Activated naive CD4-positive, alpha-beta T cell treated with anti-CD3 and anti-CD28 coated beads, Interleukin-2, amount 50 U/mL, for 24 hours (primary cell): Measurements from ENCODE around the gene CETP.
A peak's percentile ranks its signal among the peaks of the same experiment; 100 is the strongest.
"Not testable (repeated sequence)": the region's sequence is repeated elsewhere in the genome, so short reads cannot be mapped to it uniquely, and the experiment has no call there.

ENCODE experiments used
- H3K27ac Mint-ChIP-seq: one replicate; pipeline ENCODE4 v1.8.0; 2021; ENCODE audit warnings: mild to moderate bottlenecking, mixed read lengths
- H3K27me3 Mint-ChIP-seq: one replicate; pipeline ENCODE4 v1.8.0; 2021; ENCODE audit warnings: mixed read lengths
- H3K36me3 Mint-ChIP-seq: one replicate; pipeline ENCODE4 v1.8.0; 2021; ENCODE audit warnings: mixed read lengths
- H3K4me1 Mint-ChIP-seq: one replicate; pipeline ENCODE4 v1.8.0; 2021; ENCODE audit warnings: mixed read lengths
- H3K4me3 Mint-ChIP-seq: one replicate; pipeline ENCODE4 v1.8.0; 2021; ENCODE audit warnings: mild to moderate bottlenecking, mixed read lengths
- H3K9me3 Mint-ChIP-seq: one replicate; pipeline ENCODE4 v1.8.0; 2021; ENCODE audit warnings: mixed read lengths

The CETP gene

DNA sequence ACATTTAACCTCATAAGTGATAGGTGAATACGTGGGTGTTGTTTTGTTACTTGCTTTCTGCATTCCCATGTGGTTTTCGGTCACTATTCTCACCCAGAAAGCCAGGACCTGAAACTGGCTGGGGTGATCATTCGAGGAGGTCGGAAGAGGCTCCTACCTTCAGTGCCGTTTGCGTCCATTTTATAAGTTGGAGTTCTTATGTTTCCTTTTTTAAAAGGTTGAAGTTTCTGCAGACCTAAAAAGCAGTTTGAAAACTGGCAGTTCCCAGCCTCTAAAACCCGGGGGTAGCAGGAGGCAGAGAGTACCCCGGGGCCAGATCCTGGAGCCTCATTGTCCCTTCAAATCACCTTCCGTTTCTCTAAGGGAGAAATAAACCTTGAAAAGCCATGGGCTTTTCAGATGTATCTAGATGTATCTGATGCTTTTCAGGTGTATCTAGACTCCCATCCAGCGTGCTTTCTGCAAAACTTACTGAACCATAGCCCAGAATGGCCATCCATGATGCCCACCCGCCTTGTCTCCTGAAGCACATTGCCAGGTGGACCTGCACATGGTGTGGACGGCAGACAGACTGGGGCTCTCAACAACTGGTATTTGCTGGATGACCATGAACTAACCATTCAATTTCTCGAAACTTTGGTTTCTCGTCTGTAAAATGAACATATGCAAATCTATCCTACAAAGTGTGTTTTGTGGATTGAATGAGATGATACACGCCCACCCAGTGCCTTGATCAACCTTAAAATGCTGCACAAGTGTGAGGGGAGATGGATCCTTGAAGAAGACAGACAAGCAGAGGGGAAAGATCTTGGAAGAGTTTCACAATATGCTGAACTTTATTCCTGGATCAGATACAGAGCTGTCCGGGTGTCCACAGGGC lies 28.9 kb downstream of the CETP start:
- peaks cover 30% of the 10 kb centered on the region for H3K36me3 Mint-ChIP-seq
- peaks cover 64% of the 10 kb centered on the region for H3K4me1 Mint-ChIP-seq
- H3K27ac Mint-ChIP-seq, result peak overlapping the region; percentile 99

DNA sequence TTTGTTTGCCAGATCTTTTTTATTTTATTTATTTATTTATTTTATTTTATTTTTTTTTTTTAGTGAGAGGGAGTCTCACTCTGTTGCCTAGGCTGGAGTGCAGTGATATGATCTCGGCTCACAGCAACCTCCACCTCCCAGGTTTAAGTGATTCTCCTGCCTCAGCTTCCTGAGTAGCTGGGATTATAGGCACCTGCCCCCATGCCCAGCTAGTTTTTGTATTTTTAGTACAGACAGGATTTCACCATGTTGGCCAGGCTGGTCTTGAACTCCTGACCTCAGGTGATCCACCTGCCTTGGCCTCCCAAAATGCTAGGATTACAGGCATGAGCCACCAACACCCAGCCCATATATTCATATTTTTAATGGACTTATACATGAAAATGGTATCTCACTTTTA lies 30.7 kb downstream of the CETP start:
- Mint-ChIP-seq H3K4me3 (peak overlapping the region; percentile 93), H3K4me1 (peaks cover 67% of the 10 kb centered on the region), H3K36me3 (peaks cover 29% of the 10 kb centered on the region)
- H3K27me3 Mint-ChIP-seq, H3K27ac Mint-ChIP-seq, H3K9me3 Mint-ChIP-seq: not testable (repeated sequence)

More for the DNA sequence above, 28.9 kb downstream of the CETP start:
- peak overlapping the region; percentile 93 for H3K4me3 Mint-ChIP-seq
- no peaks in the 10 kb centered on the region for H3K27me3 Mint-ChIP-seq
- H3K9me3 Mint-ChIP-seq, result no peaks in the 10 kb centered on the region

DNA sequence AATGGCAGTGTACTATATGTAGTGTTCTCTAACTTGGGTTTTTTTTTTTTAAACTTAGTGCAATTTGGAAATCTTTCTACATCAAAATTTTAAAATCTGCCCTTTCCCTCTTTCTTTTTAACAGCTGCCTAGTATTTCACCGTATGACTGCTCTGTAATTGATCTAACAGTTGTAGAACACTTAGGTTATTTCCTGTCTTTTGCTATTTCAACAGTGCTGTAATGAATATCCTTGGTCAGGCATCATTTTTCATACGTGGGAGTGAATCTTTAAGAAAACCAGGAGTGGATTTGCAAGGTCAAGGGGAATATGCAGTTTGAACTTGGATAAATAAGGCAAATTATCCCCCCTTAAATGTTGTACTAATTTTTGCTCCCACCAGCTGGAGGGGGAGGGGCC lies 31.5 kb downstream of the CETP start:
- Mint-ChIP-seq H3K27me3 (no peaks in the 10 kb centered on the region), H3K4me1 (peaks cover 67% of the 10 kb centered on the region), H3K36me3 (peaks cover 24% of the 10 kb centered on the region), H3K9me3 (no peaks in the 10 kb centered on the region), H3K27ac (peak overlapping the region; percentile 93), H3K4me3 (peak overlapping the region; percentile 85)

DNA sequence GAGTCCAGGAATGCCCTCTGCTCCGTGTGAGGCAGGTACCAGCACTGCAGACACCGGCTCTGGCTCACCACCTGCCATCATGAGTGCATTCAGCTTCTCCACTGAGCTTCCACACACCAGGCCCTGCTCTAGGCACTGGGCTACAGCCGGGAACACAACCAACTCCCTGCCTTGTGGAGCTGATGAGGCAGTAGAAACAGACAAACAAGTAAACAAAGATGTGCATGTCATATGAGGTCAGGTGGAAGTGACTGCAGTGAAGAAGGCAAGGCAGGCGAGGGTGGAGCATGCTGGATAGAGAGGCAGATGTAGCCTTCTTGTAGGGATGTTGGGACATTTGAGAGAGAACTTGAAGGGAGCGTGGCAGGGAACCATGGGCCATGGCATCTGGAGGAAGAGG lies 32.6 kb downstream of the CETP start:
- H3K9me3 Mint-ChIP-seq, result no peaks in the 10 kb centered on the region
- H3K27ac Mint-ChIP-seq, result peak overlapping the region; percentile 93
- H3K36me3 Mint-ChIP-seq, result peaks cover 25% of the 10 kb centered on the region
- H3K4me3 Mint-ChIP-seq, result peak overlapping the region; percentile 85
- H3K27me3 Mint-ChIP-seq, result no peaks in the 10 kb centered on the region
- peaks cover 75% of the 10 kb centered on the region for H3K4me1 Mint-ChIP-seq

DNA sequence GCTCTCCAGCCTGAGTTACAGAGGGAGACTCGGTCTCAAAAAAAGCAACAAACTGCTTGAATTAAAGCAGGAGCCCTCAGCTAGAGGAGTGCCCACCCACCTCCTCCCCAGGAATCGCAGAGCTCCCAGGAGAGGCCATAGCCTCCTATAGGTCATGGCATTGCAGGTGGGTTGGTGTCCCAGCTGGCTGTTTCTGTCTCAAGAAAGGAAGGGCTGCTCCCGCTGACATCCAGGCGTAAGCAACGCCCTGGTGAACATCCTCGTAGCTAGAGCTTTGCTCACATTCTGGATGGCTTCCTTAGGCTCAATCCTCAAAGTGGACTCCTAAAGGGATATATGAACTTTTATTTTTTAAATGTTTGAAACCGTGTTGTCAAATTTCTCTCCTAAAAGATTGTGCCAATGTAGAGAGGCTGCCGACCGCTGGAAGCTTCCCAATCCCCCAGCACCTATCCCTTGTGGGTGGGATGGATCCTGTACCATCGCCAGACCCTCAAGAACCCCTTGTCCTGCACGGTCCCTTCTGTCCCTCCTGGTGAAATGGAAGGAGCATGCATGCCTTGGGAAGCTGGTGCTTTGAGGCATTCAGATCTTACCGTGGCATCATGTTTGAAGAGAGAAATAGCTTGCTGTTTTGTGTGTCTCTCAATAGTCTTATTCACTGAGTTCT lies 33.5 kb downstream of the CETP start:
- Mint-ChIP-seq H3K27me3 (no peaks in the 10 kb centered on the region), H3K9me3 (no peaks in the 10 kb centered on the region), H3K4me3 (peak overlapping the region; percentile 66), H3K27ac (peak overlapping the region; percentile 84), H3K36me3 (peaks cover 26% of the 10 kb centered on the region), H3K4me1 (peaks cover 84% of the 10 kb centered on the region)

DNA sequence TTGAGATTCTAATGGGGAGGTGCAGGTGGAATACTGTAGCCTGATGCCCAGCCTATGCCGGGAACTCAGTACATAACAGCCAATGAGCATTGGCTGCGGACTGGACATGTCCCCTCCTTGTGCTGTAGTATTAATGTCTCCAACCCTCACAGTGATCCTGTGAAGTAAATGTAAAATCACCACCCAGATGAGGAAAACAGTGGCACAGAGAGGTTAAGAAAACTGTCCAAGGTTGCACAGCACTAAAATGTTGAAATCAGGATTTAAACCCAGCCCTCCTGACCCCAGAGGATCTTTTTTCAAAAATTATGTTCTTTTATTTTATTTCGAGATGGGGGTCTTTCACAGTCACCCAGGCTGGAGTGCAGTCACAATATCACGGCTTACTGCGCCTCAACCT lies 35.5 kb downstream of the CETP start:
- Mint-ChIP-seq H3K4me3 (peak overlapping the region; percentile 42), H3K9me3 (no peaks in the 10 kb centered on the region), H3K36me3 (peaks cover 24% of the 10 kb centered on the region), H3K27me3 (no peaks in the 10 kb centered on the region), H3K27ac (peak overlapping the region; percentile 53), H3K4me1 (peaks cover 91% of the 10 kb centered on the region)

DNA sequence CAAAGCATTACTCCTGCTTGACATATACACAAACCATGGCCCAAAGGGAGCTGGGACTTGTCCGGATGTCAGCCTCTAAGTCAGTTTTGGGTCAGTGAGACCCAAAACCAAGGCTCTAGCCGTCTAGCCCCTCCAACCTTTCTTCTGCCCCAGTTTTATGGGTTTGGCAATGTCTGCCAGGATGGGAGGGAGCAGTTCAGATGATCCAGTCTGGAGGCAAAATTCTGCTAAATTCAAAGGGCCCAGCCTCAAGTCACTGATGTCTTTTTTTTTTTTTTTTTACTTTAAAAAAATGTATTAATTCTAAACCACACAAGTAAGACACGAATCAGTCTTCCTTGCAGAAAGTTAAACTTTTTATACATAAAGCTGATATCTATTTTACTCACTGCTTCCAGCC lies 36.2 kb downstream of the CETP start:
- Mint-ChIP-seq H3K27me3 (no peaks in the 10 kb centered on the region), H3K27ac (peak overlapping the region; percentile 77), H3K36me3 (peaks cover 23% of the 10 kb centered on the region), H3K4me3 (peak overlapping the region; percentile 19), H3K9me3 (no peaks in the 10 kb centered on the region), H3K4me1 (peaks cover 93% of the 10 kb centered on the region)

DNA sequence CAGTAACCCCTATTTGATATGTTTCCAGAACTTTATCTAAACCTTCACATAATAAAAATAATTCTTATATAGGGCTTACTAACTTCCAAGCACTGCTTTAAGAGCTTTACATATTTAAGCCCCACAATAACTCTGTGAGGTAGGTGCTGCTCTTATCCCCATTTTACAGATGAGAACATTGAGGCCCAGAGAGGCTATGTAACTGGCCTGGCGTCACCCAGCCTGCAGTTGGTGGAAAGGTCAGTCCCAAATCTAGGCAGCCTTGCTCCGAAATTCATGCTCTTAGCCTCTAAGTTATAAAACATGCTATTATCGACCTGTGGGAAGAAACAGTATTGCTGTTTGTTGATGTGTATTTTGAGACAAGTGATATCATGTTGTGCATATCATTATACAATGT lies 36.6 kb downstream of the CETP start:
- Mint-ChIP-seq H3K27ac (peak overlapping the region; percentile 98), H3K4me1 (peaks cover 93% of the 10 kb centered on the region), H3K36me3 (peaks cover 19% of the 10 kb centered on the region), H3K4me3 (no peak overlapping the region), H3K9me3 (no peaks in the 10 kb centered on the region), H3K27me3 (no peaks in the 10 kb centered on the region)

DNA sequence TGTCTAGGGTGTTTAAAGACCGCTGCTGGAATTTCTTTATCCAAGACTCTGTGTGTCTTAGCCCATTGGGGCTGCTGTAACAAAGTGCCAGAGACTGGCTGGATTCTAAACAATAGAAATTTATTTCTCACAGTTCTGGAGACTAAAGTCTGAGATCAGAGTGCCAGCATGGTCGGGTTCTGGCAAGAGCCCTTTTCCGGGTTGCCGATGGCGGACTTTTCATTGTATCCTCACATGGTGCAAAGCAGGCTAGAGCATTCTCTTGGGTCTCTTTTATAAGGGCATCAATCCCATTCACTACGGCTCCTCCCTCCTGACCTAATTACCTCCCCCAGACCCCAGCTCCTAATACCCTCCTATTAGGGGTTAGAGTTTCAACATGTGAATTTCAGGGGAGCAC lies 37.1 kb downstream of the CETP start:
- Mint-ChIP-seq H3K9me3 (no peaks in the 10 kb centered on the region), H3K27ac (peak overlapping the region; percentile 98), H3K4me1 (peaks cover 93% of the 10 kb centered on the region), H3K36me3 (peaks cover 16% of the 10 kb centered on the region), H3K27me3 (no peaks in the 10 kb centered on the region), H3K4me3 (peak overlapping the region; percentile 78)

DNA sequence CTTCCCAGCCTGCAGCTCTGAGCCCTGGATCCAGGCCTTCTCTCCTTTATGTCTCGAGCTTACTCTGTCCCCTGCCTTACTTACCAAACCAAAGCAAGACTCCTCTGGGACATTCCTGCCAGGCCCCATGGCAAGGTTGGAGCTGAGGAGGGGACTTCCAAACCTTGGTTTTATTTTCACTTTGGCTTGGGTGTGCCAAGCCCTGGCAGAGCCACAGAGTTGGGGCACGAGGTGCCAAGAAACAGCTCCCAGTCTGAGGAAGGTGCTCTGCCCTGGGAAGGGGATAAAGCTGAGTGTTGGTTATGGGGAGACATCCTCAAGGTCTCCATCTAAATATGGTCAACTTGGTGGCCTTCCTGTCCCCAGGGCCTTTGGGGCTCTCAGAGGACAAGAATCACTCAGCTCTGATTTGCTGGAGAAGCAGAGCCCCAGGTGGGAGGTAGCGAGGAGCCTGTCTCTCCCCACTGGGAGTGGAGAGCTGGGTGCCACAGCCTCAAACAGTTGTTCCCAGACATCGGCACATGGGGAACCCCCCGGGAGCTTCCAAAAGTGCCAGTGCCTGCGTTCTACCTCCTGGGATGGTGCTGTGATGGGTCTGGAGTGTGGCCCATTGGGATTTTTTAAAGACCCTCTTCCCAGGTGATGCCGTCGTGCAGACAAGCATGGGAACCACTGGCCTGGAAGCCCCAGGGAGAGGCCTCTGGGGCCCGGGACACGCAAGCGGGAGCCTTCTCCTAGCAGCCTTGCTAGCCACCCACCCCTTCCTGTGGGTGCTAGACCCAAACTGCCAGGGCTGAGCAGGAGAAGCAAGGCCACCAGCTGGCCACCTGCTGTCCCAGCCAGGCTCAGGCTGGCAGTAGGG lies 37.9 kb downstream of the CETP start:
- Mint-ChIP-seq H3K4me1 (peaks cover 93% of the 10 kb centered on the region), H3K36me3 (peaks cover 18% of the 10 kb centered on the region), H3K27me3 (no peaks in the 10 kb centered on the region), H3K4me3 (peak overlapping the region; percentile 78), H3K9me3 (no peaks in the 10 kb centered on the region), H3K27ac (peak overlapping the region; percentile 98)

DNA sequence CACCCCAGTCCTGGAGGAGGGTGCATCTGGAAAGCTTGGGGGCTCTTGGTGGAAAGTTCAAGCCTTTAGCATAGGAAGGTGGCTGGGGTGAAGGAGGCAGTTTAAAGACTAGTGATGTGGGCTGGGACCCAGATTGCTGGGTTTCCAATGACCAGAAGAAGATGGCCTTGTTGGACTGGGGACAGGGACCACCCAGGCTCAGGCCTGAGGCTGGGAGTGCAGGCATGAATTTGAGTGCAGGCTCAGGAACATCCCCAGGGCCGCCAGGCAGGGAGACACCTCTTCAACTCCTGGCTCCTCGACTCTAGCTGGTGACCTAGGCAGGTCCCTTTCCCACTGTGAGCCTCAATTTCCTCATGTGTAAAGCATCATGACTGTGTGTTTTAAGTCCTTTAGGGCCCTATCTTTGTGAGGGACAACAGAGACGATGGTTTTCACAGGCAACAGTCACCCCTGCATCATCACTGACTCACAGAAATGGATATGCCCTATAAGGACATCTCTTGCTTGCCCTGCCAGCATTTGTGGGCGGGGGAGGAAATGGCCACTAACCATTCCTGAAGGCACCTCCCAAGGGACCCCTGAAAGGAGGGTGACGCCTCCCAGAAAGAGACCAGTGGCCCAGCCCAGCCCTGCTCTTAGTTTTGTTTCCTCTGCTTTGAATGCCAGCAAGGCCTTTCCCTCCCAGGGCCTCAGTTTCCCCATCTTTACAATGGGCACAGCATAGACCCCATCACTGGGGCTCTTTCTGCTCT lies 38.7 kb downstream of the CETP start:
- no peaks in the 10 kb centered on the region for H3K9me3 Mint-ChIP-seq
- peaks cover 22% of the 10 kb centered on the region for H3K36me3 Mint-ChIP-seq
- peak overlapping the region; percentile 70 for H3K4me3 Mint-ChIP-seq
- peaks cover 97% of the 10 kb centered on the region for H3K4me1 Mint-ChIP-seq
- peak overlapping the region; percentile 98 for H3K27ac Mint-ChIP-seq
- H3K27me3 Mint-ChIP-seq, result no peaks in the 10 kb centered on the region

DNA sequence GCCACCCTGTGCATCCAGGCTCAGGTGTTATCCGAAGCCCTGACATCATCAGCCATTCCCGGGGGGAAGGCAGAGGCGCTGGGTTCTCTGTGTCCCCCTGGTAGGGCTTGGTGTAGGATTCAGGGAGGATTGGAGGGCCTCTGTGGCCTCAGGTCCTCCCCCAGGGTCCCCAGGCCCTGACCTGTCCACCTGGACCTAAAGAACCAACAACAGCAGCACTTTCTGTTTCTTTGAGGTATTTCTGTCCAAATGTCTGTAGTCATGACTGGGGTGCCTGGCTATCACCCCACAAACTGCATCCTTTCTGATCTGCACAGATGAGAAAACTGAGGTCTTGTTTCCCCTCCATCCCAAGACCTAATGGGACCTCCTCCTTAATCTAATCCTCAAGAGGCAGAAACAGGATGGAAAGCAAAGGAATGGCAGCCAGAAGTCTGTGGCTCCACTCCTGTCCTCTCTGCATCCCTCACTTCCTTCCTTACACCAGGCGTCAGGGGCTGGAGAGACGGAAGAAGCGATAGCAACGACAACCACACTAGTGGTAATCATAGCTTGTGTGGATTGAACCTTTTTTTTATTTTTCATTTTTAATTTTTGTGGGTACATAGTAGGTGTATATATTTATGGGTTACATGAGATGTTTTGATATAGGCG lies 39.4 kb downstream of the CETP start:
- no peaks in the 10 kb centered on the region for H3K9me3 Mint-ChIP-seq
- peaks cover 19% of the 10 kb centered on the region for H3K36me3 Mint-ChIP-seq
- H3K27me3 Mint-ChIP-seq, result no peaks in the 10 kb centered on the region
- peak overlapping the region; percentile 98 for H3K27ac Mint-ChIP-seq
- H3K4me3 Mint-ChIP-seq, result peak overlapping the region; percentile 37
- H3K4me1 Mint-ChIP-seq, result peaks cover 94% of the 10 kb centered on the region

DNA sequence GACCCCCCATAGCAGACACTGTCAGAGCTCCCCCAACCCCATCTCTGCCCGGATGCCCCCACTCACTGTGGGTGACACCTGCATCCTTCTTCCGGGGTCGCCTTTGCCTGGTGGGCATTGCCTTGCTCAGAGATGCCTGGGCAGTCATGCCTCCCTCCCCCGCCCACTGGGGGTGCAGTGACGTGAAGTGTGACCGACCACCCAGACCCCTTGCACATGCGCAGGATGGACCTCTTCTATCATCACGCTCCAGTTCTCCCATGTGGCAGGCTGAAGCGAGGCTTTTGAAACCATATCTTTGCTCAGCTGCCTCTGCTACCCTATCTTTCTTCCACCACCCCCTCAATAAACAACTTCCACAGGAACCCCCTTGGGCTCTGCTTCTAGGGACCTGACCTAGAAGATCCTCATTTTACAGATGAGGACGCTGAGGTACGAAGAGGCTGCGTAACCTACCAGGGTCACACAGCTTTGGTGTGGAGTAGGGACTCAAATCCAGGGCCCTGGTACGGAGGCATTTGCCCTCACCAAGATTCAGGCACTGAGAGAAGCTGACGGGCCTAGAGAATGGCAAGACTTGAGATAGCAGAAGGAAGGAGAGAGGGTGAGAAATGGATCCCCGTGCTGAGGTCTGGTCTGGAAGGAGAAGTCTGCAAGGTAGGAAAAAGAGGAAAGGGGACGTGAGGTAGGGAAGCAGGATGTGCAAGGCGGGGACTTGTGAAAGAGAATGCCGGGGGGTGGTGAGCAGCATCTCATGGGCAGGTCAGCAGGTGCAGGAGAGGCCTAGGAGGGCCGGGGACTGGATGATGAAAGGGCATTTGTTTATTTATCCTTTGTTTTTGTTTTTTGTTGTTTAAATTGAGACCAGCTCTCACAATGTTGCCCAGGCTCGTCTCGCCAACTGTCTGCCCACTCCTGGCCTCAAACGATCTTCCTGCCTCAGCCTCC lies 42.0 kb downstream of the CETP start:
- peak overlapping the region; percentile 40 for H3K4me3 Mint-ChIP-seq
- H3K27ac Mint-ChIP-seq, result peak overlapping the region; percentile 8
- H3K4me1 Mint-ChIP-seq, result peaks cover 87% of the 10 kb centered on the region
- H3K9me3 Mint-ChIP-seq, result no peaks in the 10 kb centered on the region
- H3K27me3 Mint-ChIP-seq, result no peaks in the 10 kb centered on the region
- H3K36me3 Mint-ChIP-seq, result peaks cover 22% of the 10 kb centered on the region
